K562 (cell line): Measurements from ENCODE around the gene GMDS. TPM values are rescaled to one million over a fixed set of nuclear protein-coding genes. Genes with fewer than 3 reads are reported as not detected.

Source experiments
- ATAC-seq: fragments of 200-7000 bp; cut with Tn5 transposase; 3 replicates; pipeline ENCODE4 v1.9.1; 2020; ENCODE audit warnings: moderate library complexity
- BruUV-seq: library from RNA; stranded (reverse); fragments of 400-500 nt; replicated peaks from 2 replicates; lab custom pipeline; 2021; lab: Mats Ljungman, UMichigan
- CTCF ChIA-PET: fragments of 300-600 bp; formaldehyde crosslinking; extraction: SDS; loops from one replicate; lab custom pipeline; 2021; ENCODE audit warnings: low intra/inter-chr PET ratio; lab: Yijun Ruan, JAX
- POLR2A ChIA-PET: fragments of 300-600, 350-650 bp; sonication (Branson Sonifier 250); formaldehyde crosslinking; extraction: SDS; loops from one replicate; lab custom pipeline; 2021; ENCODE audit warnings: antibody characterized with exemption, inconsistent platforms; lab: Yijun Ruan, JAX
- DNase-seq, 4 experiments: peaks; one replicate each; pipeline versions ENCODE4 v3.0.0 to v3.0.0-alpha.2; 2011 to 2018; ENCODE audit warnings: low spot score in 3 of 4, mixed read lengths in 3 of 4; ENCODE audit errors: extremely low read depth in 1 of 4
- FAIRE-seq: peaks from 2 replicates; lab custom pipeline; 2011; peaks lifted over from hg19 to GRCh38; lab: Jason Lieb, UNC
- H2AFZ ChIP-seq: 2 replicates; pipeline ENCODE4 v1.6.0; 2011; ENCODE audit warnings: low read depth, low read length, control low read depth, inconsistent platforms
- H3K27ac ChIP-seq: fragments of 200-600 bp; 3 replicates; pipeline ENCODE4 v1.8.0; 2011; ENCODE audit warnings: low read depth, mild to moderate bottlenecking, control low read depth, inconsistent platforms, low read length, moderate library complexity, mixed read lengths; ENCODE audit errors: extremely low read depth
- H3K27me3 ChIP-seq, 2 experiments: fragments of 300-600 bp in 1 of 2; 2 replicates in 1 of 2; 3 replicates in 1 of 2; pipeline versions ENCODE4 v1.6.0 to v1.8.0; 2011; ENCODE audit warnings: inconsistent platforms in 2 of 2, low read length in 2 of 2, mild to moderate bottlenecking in 1 of 2, mixed read lengths in 1 of 2, moderate library complexity in 1 of 2; ENCODE audit not compliant: control insufficient read depth in 2 of 2, insufficient read depth in 2 of 2
- H3K36me3 ChIP-seq: fragments of 300-600 bp; 3 replicates; pipeline ENCODE4 v1.8.0; 2011; ENCODE audit warnings: mild to moderate bottlenecking, low read length, inconsistent platforms; ENCODE audit not compliant: control insufficient read depth, insufficient read depth
- H3K4me1 ChIP-seq, 2 experiments: fragments of 200-600 bp in 1 of 2; replicated peaks in 1 of 2; 2 replicates in 1 of 2; 3 replicates in 1 of 2; pipeline versions ENCODE4 v1.5.1 to v1.8.0; 2011; ENCODE audit warnings: inconsistent platforms in 2 of 2, low read length in 2 of 2, mild to moderate bottlenecking in 1 of 2, mixed read lengths in 1 of 2, moderate library complexity in 1 of 2; ENCODE audit not compliant: control insufficient read depth in 2 of 2, insufficient read depth in 2 of 2
- H3K4me2 ChIP-seq: 2 replicates; pipeline ENCODE4 v1.6.1; 2011; ENCODE audit warnings: low read length, control low read depth, inconsistent platforms, mixed read lengths; ENCODE audit not compliant: insufficient read depth
- H3K4me3 ChIP-seq: fragments of 200-600 bp; sonication (generic), shearing (Covaris generic); 2 replicates; pipeline ENCODE4 v1.5.1; 2016; ENCODE audit warnings: control low read depth, inconsistent platforms
- H3K79me2 ChIP-seq: fragments of 200-600 bp; 3 replicates; pipeline ENCODE4 v1.8.0; 2011; ENCODE audit warnings: low read length, inconsistent platforms; ENCODE audit not compliant: control insufficient read depth, insufficient read depth
- H3K9ac ChIP-seq, 2 experiments: 2 replicates each; pipeline versions ENCODE4 v1.6.0 to v1.6.1; 2011; ENCODE audit warnings: low read depth in 2 of 2, low read length in 2 of 2, control low read depth in 1 of 2, inconsistent platforms in 1 of 2, mild to moderate bottlenecking in 1 of 2, mixed read lengths in 1 of 2; ENCODE audit not compliant: insufficient read depth in 1 of 2
- H3K9me1 ChIP-seq: one replicate; pipeline ENCODE4 v1.6.0; 2011; ENCODE audit warnings: inconsistent platforms, mild to moderate bottlenecking, low read length, moderate library complexity; ENCODE audit not compliant: control insufficient read depth, insufficient read depth
- H3K9me3 ChIP-seq: replicated peaks from 2 replicates; pipeline ENCODE4 v1.5.1; 2011; ENCODE audit warnings: low read depth, low read length, inconsistent platforms; ENCODE audit not compliant: control insufficient read depth, insufficient read depth
- H4K20me1 ChIP-seq: replicated peaks from 2 replicates; pipeline ENCODE4 v1.6.1; 2011; ENCODE audit warnings: low read length, inconsistent platforms, mixed read lengths; ENCODE audit not compliant: control insufficient read depth, insufficient read depth
- ADNP ChIP-seq: fragments of 200-800 bp; sonication (Bioruptor generic); IDR thresholded peaks from 2 replicates; pipeline ENCODE4 v1.6.1; 2016; ENCODE audit warnings: missing genetic modification characterization, missing compliant biosample characterization
- DPF2 ChIP-seq: fragments of 450-650 bp; IDR thresholded peaks from 2 replicates; pipeline ENCODE4 v1.6.1; 2016
- EHMT2 ChIP-seq: fragments of 450-650 bp; IDR thresholded peaks from 2 replicates; pipeline ENCODE4 v1.6.1; 2018; ENCODE audit warnings: antibody characterized with exemption
- MEF2A ChIP-seq: IDR thresholded peaks from 2 replicates; pipeline ENCODE4 v1.6.1; 2011; ENCODE audit warnings: low read depth, mild to moderate bottlenecking, low read length, moderate library complexity; ENCODE audit not compliant: control insufficient read depth
- ZNF57 ChIP-seq: fragments of 450-650 bp; formaldehyde crosslinking; IDR thresholded peaks from 2 replicates; pipeline ENCODE4 v1.4.0; 2020; ENCODE audit warnings: mild to moderate bottlenecking, moderate library complexity
- ZNF76 ChIP-seq: fragments of 250-450 bp; sonication (Bioruptor Pico); IDR thresholded peaks from 2 replicates; pipeline ENCODE4 v1.4.0; 2020; ENCODE audit warnings: mild to moderate bottlenecking, moderate library complexity, borderline replicate concordance
- WGBS: fragments of 100-300 bp; shearing (Covaris generic); methylation state at CpG from one replicate; pipeline ENCODE4 v1.1.6; 2016; ENCODE audit warnings: low coverage, mixed read lengths; ENCODE audit not compliant: insufficient coverage; ENCODE audit errors: missing lambda C conversion rate; 5-methylcytosine and 5-hydroxymethylcytosine counted together
- in situ Hi-C: fragments of 300-500 bp; cut with MboI; formaldehyde crosslinking; loops from 4 replicates; pipeline ENCODE4 v1.15.0; 2018; ENCODE audit warnings: inconsistent platforms, mixed read lengths
- intact Hi-C: fragments of 100-400 bp; cut with micrococcal nuclease; formaldehyde crosslinking; loops from 2 replicates; pipeline ENCODE4 v1.14.2; 2022
- polyA plus RNA-seq, 8 experiments: library from polyadenylated mRNA; depleted of rRNA in 4 of 8; stranded (reverse) in 5 of 8; unstranded in 3 of 8; fragments of >200 nt; fragmentation: Nextera tagmentation in 2 of 8; fragmentation: Illumina TruSeq in 1 of 8; extraction: Ambion mirVana in 2 of 8; extraction: Trizol in 1 of 8; gene quantifications; 2 replicates each; pipeline versions ENCODE4 v1.2.1 to v1.2.3, GENCODE V29; 2011 to 2014; ENCODE audit warnings: inconsistent platforms in 1 of 8, missing spikeins in 1 of 8
- total RNA-seq, 7 experiments: library from RNA; depleted of rRNA in 6 of 7; stranded (reverse); fragments of >200 nt in 6 of 7; fragmentation: Illumina TruSeq in 2 of 7; extraction: Trizol in 2 of 7; gene quantifications; 2 replicates each; pipeline versions ENCODE4 v1.2.1 to v1.2.3, GENCODE V29; 2011 to 2021; ENCODE audit warnings: low replicate concordance in 1 of 7
- TF ChIP-seq, protein P1 (sequence below): IDR thresholded peaks from 2 replicates; pipeline ENCODE4 v1.6.1; 2016; ENCODE audit warnings: missing genetic modification characterization, missing compliant biosample characterization
- TF ChIP-seq, protein P2 (sequence below): fragments of 450-650 bp; IDR thresholded peaks from 2 replicates; pipeline ENCODE4 v1.6.1; 2017; ENCODE audit warnings: antibody characterized with exemption, mild to moderate bottlenecking

Gene GMDS
- total and polyA plus RNA-seq, 9 of the 15 experiments (the other 6 are each of a cell fraction or from before 2014, with no cell fraction given) = 0.48 to 31.8 (median 13.4) TPM

DNA sequence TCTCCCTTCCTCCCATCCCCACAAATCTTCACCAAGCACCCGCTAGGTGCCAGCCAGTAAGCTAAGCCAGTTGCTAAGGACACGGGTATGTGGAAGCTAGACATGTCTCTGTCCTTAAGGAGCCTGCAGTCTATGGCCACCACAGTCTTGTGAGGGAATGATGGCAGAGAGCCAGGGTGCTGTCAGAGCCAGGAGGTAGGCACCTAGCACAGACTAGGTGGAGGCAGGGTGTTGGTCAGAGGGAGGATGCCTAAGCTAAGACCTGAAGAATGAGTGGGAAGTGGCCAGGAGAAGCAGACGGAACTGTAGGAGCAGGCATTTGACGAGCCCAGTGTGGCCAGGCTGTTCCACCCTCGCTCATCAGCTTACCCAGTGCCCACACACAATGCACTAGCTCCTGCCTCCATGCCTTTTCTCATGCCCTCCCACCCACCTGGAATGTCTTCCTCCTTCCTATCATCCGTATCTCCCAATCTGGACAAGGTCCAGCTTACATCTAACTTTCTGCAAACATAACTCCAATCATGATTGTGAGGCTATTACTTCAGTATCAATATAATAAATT is 510.1 kb downstream of the GMDS start:
- H3K79me2 ChIP-seq = no peaks in the 10 kb centered on the region
- peaks cover 9% of the 10 kb centered on the region; the same call in 1 of the 2 replicates for H4K20me1 ChIP-seq
- FAIRE-seq (no peak), DNase-seq (no peak), ATAC-seq (no peak)
- no peak for TF ChIP-seq MEF2A
- no peak for TF ChIP-seq DPF2
- no peak for TF ChIP-seq ZNF76 (CRISPR knock-in tag)
- no peak for TF ChIP-seq ZNF57
- TF ChIP-seq ADNP (tag) = no peak
- ChIA-PET CTCF (no interaction called here), POLR2A (interaction anchor here (1.5 to 2.4 kb wide), 3 partner anchors 9 to 12 kb away, joined by 3 to 7 read pairs (median 7); no protein-coding TSS in a partner anchor)
- no peaks in the 10 kb centered on the region for H3K36me3 ChIP-seq
- no peak overlapping the region for H3K4me3 ChIP-seq
- H3K4me2 ChIP-seq = no peak overlapping the region
- H3K9me3 ChIP-seq = no peaks in the 10 kb centered on the region
- no peak overlapping the region for H3K9ac ChIP-seq
- in situ Hi-C loops (no loop called here), intact Hi-C loops (no loop called here)
- no peaks in the 10 kb centered on the region for H3K4me1 ChIP-seq
- H3K9me1 ChIP-seq = no peaks in the 10 kb centered on the region
- H3K27ac ChIP-seq = no peak overlapping the region
- peaks cover 24 to 48% of the 10 kb centered on the region in 2 experiments for H3K27me3 ChIP-seq
- no TSS peak for BruUV-seq
- H2AFZ ChIP-seq = no peak overlapping the region
- WGBS = under 1% methylated on average over 6 of the region's 6 CpGs

DNA sequence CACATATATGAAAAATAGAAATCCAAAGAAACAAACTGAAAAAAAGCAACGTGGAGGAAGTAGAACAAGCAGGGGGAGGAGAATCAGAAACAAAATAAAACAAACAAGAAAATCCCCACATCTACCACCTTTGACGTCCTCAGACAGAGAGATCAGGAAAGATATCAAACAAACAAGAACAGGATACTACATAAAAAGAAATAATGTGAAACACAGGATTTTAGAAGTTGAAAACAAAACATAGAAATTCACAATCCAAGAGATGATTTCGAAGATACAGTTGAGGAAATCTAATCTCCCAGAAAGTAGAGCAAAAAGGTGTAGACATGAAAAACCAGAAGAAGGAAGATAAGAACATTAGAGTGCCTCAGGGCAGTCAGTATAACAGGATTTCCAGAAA is 514.5 kb downstream of the GMDS start:
- FAIRE-seq (no peak), DNase-seq (no peak), ATAC-seq (no peak)
- POLR2A ChIA-PET = interaction anchor here (1.4 kb wide), 1 partner anchor 30 kb away, joined by 4 read pairs; no protein-coding TSS in a partner anchor
- Histone ChIP-seq H3K27me3 (peaks cover 38 to 57% of the 10 kb centered on the region in 2 experiments), H3K9ac (no peak overlapping the region), H3K27ac (no peak overlapping the region), H3K4me1 (no peaks in the 10 kb centered on the region), H3K9me1 (no peaks in the 10 kb centered on the region), H3K4me3 (no peak overlapping the region), H3K4me2 (no peak overlapping the region), H3K9me3 (no peaks in the 10 kb centered on the region), H3K36me3 (no peaks in the 10 kb centered on the region), H3K79me2 (no peaks in the 10 kb centered on the region), H2AFZ (no peak overlapping the region), H4K20me1 (peaks cover 9% of the 10 kb centered on the region; the same call in 1 of the 2 replicates)
- intact Hi-C loops = no loop called here
- CTCF ChIA-PET = no interaction called here
- no TSS peak for BruUV-seq
- WGBS = 2% methylated on average over 3 of the region's 3 CpGs
- TF ChIP-seq, protein P1, sequence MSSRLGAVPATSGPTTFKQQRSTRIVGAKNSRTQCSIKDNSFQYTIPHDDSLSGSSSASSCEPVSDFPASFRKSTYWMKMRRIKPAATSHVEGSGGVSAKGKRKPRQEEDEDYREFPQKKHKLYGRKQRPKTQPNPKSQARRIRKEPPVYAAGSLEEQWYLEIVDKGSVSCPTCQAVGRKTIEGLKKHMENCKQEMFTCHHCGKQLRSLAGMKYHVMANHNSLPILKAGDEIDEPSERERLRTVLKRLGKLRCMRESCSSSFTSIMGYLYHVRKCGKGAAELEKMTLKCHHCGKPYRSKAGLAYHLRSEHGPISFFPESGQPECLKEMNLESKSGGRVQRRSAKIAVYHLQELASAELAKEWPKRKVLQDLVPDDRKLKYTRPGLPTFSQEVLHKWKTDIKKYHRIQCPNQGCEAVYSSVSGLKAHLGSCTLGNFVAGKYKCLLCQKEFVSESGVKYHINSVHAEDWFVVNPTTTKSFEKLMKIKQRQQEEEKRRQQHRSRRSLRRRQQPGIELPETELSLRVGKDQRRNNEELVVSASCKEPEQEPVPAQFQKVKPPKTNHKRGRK (tag) = peak; percentile 54; the same call in 1 of the 2 replicates
- TF ChIP-seq, protein P2, sequence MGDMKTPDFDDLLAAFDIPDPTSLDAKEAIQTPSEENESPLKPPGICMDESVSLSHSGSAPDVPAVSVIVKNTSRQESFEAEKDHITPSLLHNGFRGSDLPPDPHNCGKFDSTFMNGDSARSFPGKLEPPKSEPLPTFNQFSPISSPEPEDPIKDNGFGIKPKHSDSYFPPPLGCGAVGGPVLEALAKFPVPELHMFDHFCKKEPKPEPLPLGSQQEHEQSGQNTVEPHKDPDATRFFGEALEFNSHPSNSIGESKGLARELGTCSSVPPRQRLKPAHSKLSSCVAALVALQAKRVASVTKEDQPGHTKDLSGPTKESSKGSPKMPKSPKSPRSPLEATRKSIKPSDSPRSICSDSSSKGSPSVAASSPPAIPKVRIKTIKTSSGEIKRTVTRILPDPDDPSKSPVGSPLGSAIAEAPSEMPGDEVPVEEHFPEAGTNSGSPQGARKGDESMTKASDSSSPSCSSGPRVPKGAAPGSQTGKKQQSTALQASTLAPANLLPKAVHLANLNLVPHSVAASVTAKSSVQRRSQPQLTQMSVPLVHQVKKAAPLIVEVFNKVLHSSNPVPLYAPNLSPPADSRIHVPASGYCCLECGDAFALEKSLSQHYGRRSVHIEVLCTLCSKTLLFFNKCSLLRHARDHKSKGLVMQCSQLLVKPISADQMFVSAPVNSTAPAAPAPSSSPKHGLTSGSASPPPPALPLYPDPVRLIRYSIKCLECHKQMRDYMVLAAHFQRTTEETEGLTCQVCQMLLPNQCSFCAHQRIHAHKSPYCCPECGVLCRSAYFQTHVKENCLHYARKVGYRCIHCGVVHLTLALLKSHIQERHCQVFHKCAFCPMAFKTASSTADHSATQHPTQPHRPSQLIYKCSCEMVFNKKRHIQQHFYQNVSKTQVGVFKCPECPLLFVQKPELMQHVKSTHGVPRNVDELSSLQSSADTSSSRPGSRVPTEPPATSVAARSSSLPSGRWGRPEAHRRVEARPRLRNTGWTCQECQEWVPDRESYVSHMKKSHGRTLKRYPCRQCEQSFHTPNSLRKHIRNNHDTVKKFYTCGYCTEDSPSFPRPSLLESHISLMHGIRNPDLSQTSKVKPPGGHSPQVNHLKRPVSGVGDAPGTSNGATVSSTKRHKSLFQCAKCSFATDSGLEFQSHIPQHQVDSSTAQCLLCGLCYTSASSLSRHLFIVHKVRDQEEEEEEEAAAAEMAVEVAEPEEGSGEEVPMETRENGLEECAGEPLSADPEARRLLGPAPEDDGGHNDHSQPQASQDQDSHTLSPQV = no peak
- TF ChIP-seq EHMT2 = no peak
- in situ Hi-C loops = no loop called here
